ENCODE data around the gene TAL2. TPM values are rescaled to one million over a fixed set of nuclear protein-coding genes. Genes with fewer than 3 reads are reported as not detected.

Gene TAL2
- total and polyA plus RNA-seq, 9 of the 15 experiments (the other 6 are each of a cell fraction or from before 2014, with no cell fraction given), result 0.21 to 3.7 (median 1.1) TPM; not detected in 1

DNA sequence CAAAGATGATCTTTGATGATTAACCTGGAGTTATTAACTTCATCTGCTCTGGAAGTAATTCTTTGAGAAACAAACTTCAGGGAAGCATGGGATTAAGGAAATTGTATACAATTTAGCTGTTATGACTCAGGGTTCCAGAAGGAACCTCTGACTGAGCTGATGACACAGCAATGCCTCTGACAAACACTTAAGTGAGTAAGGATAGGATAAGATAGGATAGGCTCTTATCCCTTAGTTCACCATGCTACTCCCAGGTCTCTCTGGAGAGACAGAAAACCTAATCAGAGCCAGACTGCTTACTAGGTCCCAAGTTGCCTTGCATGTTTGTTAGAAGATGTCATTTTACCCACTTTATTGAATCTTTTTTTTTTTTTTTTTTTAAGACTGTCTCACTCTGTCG, 19.5 kb downstream of the TAL2 start (continued):
- TF ChIP-seq NCOA2 (IDR thresholded peaks at IDR 0.05; ENCODE audit: partially characterized antibody in 2 of 2) (no peak), ZBTB26 (CRISPR knock-in tag; IDR thresholded peaks at IDR 0.05) (no peak), MCM2 (IDR thresholded peaks at IDR 0.05; ENCODE audit: low read depth) (no peak), TAF15 (IDR thresholded peaks at IDR 0.05; ENCODE audit: low read depth, low read length) (no peak), FOXP1 (CRISPR knock-in tag; IDR thresholded peaks at IDR 0.05) (no peak), EZH2 (IDR thresholded peaks at IDR 0.05; ENCODE audit: borderline replicate concordance, low read depth, low read length) (no peak), CAMTA2 (CRISPR knock-in tag; conservative IDR thresholded peaks at IDR 0.05) (no peak), KLF16 (IDR thresholded peaks at IDR 0.05) (peak; percentile 22; the same call in 1 of the 2 replicates), TCF3 (CRISPR knock-in tag; IDR thresholded peaks at IDR 0.05) (peak; percentile 88), ILF3 (IDR thresholded peaks at IDR 0.05; ENCODE audit: borderline replicate concordance) (no peak), CSDE1 (IDR thresholded peaks at IDR 0.05) (no peak), RBFOX2 (IDR thresholded peaks at IDR 0.05; ENCODE audit: low read depth, low read length) (no peak)
- TF ChIP-seq, protein P1, sequence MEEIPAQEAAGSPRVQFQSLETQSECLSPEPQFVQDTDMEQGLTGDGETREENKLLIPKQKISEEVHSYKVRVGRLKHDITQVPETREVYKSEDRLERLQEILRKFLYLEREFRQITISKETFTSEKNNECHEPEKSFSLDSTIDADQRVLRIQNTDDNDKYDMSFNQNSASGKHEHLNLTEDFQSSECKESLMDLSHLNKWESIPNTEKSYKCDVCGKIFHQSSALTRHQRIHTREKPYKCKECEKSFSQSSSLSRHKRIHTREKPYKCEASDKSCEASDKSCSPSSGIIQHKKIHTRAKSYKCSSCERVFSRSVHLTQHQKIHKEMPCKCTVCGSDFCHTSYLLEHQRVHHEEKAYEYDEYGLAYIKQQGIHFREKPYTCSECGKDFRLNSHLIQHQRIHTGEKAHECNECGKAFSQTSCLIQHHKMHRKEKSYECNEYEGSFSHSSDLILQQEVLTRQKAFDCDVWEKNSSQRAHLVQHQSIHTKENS (CRISPR knock-in tag; IDR thresholded peaks at IDR 0.05), result no peak

Measured in K562 (cell line).